Measurements from ENCODE around the gene ZNF681.
"Not testable (repeated sequence)": the region's sequence is repeated elsewhere in the genome, so short reads cannot be mapped to it uniquely, and the experiment has no call there.

ZNF681 gene

DNA sequence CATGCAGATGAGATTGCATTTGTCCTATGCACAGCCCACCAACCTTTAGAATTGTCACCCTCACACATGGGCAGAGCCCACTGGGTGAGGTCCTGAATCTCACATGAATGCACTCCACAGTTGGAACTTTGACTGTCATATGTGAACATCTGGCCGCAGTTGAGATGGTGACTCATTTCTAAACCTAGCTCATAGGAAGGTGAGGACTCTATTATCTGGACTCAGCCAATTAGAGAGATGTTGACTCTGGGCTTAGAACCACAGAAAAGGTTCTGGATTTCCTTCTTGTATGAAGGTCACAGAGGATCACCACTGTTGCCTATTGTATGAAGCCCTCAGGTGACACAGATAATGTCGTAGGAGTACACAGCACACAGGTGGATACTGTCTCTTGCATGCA is 25.6 kb upstream of the ZNF681 start:
- no peak overlapping the region for H3K4me3 ChIP-seq (ENCODE audit: low read depth, low read length)
- TF ChIP-seq CTCF (IDR thresholded peaks at IDR 0.05; ENCODE audit: low read depth, low read length), result no peak

- no peak for TF ChIP-seq CTCF (IDR thresholded peaks at IDR 0.05; ENCODE audit: low read depth, low read length)
Observed at GRCh38 chr19:23783636-23784035, 24.9 kb upstream of the ZNF681 start.

GRCh38 chr19:23779645-23780044 is 21.0 kb upstream of the ZNF681 start:
- no peak overlapping the region for H3K4me3 ChIP-seq (ENCODE audit: low read depth, low read length)
- TF ChIP-seq CTCF (IDR thresholded peaks at IDR 0.05; ENCODE audit: low read depth, low read length), result no peak

More at GRCh38 chr19:23783636-23784035, 24.9 kb upstream of the ZNF681 start:
- H3K4me3 ChIP-seq (ENCODE audit: low read depth, low read length), result no peak overlapping the region

DNA sequence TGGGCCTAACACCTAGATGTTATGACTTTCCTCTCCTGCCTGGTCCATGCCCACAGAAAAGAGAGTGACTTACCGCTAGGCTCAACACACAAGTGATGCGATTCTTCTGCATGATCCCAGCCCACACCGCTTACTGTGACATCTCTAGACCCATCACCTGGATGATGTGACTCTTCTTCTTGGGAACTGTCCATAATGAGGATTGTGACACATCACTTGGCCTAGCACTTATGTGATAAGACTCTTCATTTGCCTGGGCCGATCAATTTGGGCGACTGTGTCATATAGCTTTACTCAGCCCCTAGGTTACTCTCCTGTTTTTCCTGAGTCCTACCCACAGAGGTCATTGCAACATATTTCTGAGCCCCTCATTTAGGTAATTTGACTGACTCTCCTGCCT is 19.9 kb upstream of the ZNF681 start:
- no peak for TF ChIP-seq CTCF (IDR thresholded peaks at IDR 0.05; ENCODE audit: low read depth, low read length)
- no peak overlapping the region for H3K4me3 ChIP-seq (ENCODE audit: low read depth, low read length)

GRCh38 chr19:23778036-23778435 is 19.3 kb upstream of the ZNF681 start:
- H3K4me3 ChIP-seq (ENCODE audit: low read depth, low read length), result not testable (repeated sequence)

- H3K4me3 ChIP-seq (ENCODE audit: low read depth, low read length), result no peak overlapping the region
- no peak for TF ChIP-seq CTCF (IDR thresholded peaks at IDR 0.05; ENCODE audit: low read depth, low read length)
Observed at GRCh38 chr19:23777216-23777615, 18.5 kb upstream of the ZNF681 start.

DNA sequence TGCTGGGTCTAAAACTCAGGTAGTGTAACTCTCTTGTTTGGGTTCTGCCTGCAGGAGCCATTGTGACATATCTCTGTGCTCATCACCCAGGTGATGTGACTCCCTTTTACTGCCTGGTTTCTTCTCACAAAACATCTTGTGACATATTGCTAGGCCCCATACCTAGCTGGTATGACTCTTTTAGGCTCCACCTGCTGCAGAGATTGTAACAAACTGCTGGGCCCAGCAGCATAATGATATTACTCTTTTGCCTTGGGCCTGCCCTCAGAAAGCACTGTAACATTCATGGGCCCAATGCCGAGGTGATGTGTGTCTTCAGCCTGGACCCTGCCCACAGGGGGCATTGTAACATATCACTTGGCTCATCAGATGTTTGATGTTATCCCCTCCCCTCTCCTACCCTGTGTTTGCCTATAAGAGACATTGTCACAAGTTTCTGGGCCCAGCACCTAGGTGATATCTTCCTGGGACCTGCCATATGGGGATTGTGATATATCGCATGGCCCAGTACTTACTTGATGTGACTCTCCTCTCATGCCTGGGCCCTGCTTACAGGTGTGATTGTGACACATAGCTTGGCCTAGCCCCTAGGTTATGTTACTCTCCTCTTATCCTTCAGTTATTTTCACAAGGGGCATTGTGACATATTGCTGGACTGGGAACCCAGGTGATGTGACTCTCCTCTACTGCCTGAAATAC is 18.0 kb upstream of the ZNF681 start:
- no peak for TF ChIP-seq CTCF (IDR thresholded peaks at IDR 0.05; ENCODE audit: low read depth, low read length)
- H3K4me3 ChIP-seq (ENCODE audit: low read depth, low read length), result no peak overlapping the region

- H3K4me3 ChIP-seq (ENCODE audit: low read depth, low read length), result no peak overlapping the region
- no peak for TF ChIP-seq CTCF (IDR thresholded peaks at IDR 0.05; ENCODE audit: low read depth, low read length)
Observed at GRCh38 chr19:23774524-23774971, 15.9 kb upstream of the ZNF681 start.
